Stomach (tissue), 4 donors: ENCODE results near the gene ARHGAP32.

Experiments
- CTCF ChIP-seq, 7 experiments: fragments of 450-650 bp in 4 of 7; fragments of 200-600 bp in 3 of 7; sonication (generic) in 3 of 7; IDR thresholded peaks; one replicate each; pipeline ENCODE4 v1.5.1; 2016 to 2019; ENCODE audit warnings: antibody characterized with exemption in 7 of 7, control low read depth in 2 of 7, mild to moderate bottlenecking in 1 of 7
- POLR2A ChIP-seq, 4 donors: fragments of 450-650 bp; IDR thresholded peaks; one replicate each; pipeline ENCODE4 v1.6.1; 2016; ENCODE audit warnings: antibody characterized with exemption in 4 of 4, control low read depth in 2 of 4, mild to moderate bottlenecking in 1 of 4, moderate library complexity in 1 of 4

- no peak for TF ChIP-seq CTCF (IDR thresholded peaks at IDR 0.05)
- no peak for TF ChIP-seq POLR2A (IDR thresholded peaks at IDR 0.05)
Measured at GRCh38 chr11:128934926-128935325, 257.2 kb downstream of the ARHGAP32 start.
